Neural cell (in vitro differentiated cells): ENCODE measurements around the gene STPG3. TPM values are rescaled to one million over a fixed set of nuclear protein-coding genes. Genes with fewer than 3 reads are reported as not detected.

Source experiments
- H2AFZ ChIP-seq: fragments of 200-600, 300-800 bp; sonication (generic), shearing (Covaris generic); 2 replicates; pipeline ENCODE4 v1.6.0; 2014; ENCODE audit warnings: low read depth, mild to moderate bottlenecking, antibody characterized with exemption, low read length, moderate library complexity
- H3F3A ChIP-seq: fragments of 200-600 bp; shearing (Covaris generic); 2 replicates; pipeline ENCODE4 v1.6.1; 2016; ENCODE audit warnings: mild to moderate bottlenecking, moderate library complexity, mixed read lengths, antibody characterized with exemption, low read length; ENCODE audit not compliant: insufficient read depth, poor library complexity, severe bottlenecking
- H3K27ac ChIP-seq: fragments of 200-600, 300-800 bp; sonication (generic), shearing (Covaris generic); 2 replicates; pipeline ENCODE4 v1.5.1; 2014; ENCODE audit warnings: mild to moderate bottlenecking, low read length, moderate library complexity
- H3K27me3 ChIP-seq: fragments of 300-800, 200-600 bp; sonication (generic), shearing (Covaris generic); 2 replicates; pipeline ENCODE4 v1.6.0; 2014; ENCODE audit warnings: mild to moderate bottlenecking, low read depth, low read length, moderate library complexity; ENCODE audit not compliant: insufficient read depth
- H3K36me3 ChIP-seq: fragments of 300-800, 200-600 bp; sonication (generic), shearing (Covaris generic); 2 replicates; pipeline ENCODE4 v1.5.1; 2014; ENCODE audit warnings: mild to moderate bottlenecking, antibody characterized with exemption, low read length, moderate library complexity; ENCODE audit not compliant: insufficient read depth
- H3K4me2 ChIP-seq: fragments of 300-800, 200-600 bp; sonication (generic), shearing (Covaris generic); 2 replicates; pipeline ENCODE4 v1.6.0; 2014; ENCODE audit warnings: mild to moderate bottlenecking, low read length
- H3K4me3 ChIP-seq: fragments of 300-800, 200-600 bp; sonication (generic), shearing (Covaris generic); 2 replicates; pipeline ENCODE4 v1.5.1; 2014; ENCODE audit warnings: mild to moderate bottlenecking, low read length, moderate library complexity
- H3K79me2 ChIP-seq: fragments of 200-600 bp; shearing (Covaris generic); replicated peaks from 2 replicates; pipeline ENCODE4 v1.6.0; 2014; ENCODE audit warnings: mild to moderate bottlenecking, low read length, moderate library complexity; ENCODE audit not compliant: insufficient read depth
- H3K9ac ChIP-seq: fragments of 300-800, 200-600 bp; sonication (generic), shearing (Covaris generic); 2 replicates; pipeline ENCODE4 v1.6.1; 2016; ENCODE audit warnings: mild to moderate bottlenecking, low read length, mixed read lengths
- H3K9me2 ChIP-seq: fragments of 200-600 bp; shearing (Covaris generic); 2 replicates; pipeline ENCODE4 v1.6.1; 2016; ENCODE audit warnings: mild to moderate bottlenecking, low read length, mixed read lengths; ENCODE audit not compliant: insufficient read depth
- H3K9me3 ChIP-seq: fragments of 200-600, 300-800 bp; sonication (generic), shearing (Covaris generic); 2 replicates; pipeline ENCODE4 v1.6.1; 2016; ENCODE audit warnings: mild to moderate bottlenecking, mixed run types, low read length, moderate library complexity, mixed read lengths
- H4K20me1 ChIP-seq: fragments of 200-600 bp; shearing (Covaris generic); 2 replicates; pipeline ENCODE4 v1.6.1; 2016; ENCODE audit warnings: mild to moderate bottlenecking, mixed run types; ENCODE audit not compliant: insufficient read depth
- EP300 ChIP-seq: fragments of 450-650 bp; conservative IDR thresholded peaks from 2 replicates; pipeline ENCODE4 v1.6.1; 2014; ENCODE audit warnings: antibody characterized with exemption, mild to moderate bottlenecking, moderate library complexity; ENCODE audit not compliant: poor library complexity, severe bottlenecking
- EZH2 ChIP-seq: fragments of 200-600, 300-800 bp; shearing (Covaris generic), sonication (generic); IDR thresholded peaks from 2 replicates; pipeline ENCODE4 v1.6.1; 2014; ENCODE audit warnings: antibody characterized with exemption, low read length, borderline replicate concordance, mild to moderate bottlenecking; ENCODE audit not compliant: insufficient read depth, poor library complexity, severe bottlenecking
- MXI1 ChIP-seq: fragments of 450-650 bp; conservative IDR thresholded peaks from 2 replicates; pipeline ENCODE4 v1.6.1; 2014; ENCODE audit warnings: antibody characterized with exemption, mild to moderate bottlenecking; ENCODE audit not compliant: poor library complexity, severe bottlenecking
- RAD21 ChIP-seq: fragments of 450-650 bp; conservative IDR thresholded peaks from 2 replicates; pipeline ENCODE4 v1.6.1; 2014; ENCODE audit warnings: antibody characterized with exemption, mild to moderate bottlenecking, moderate library complexity
- SMC3 ChIP-seq: fragments of 450-650 bp; conservative IDR thresholded peaks from 2 replicates; pipeline ENCODE4 v1.6.1; 2014; ENCODE audit warnings: antibody characterized with exemption, mild to moderate bottlenecking, moderate library complexity; ENCODE audit not compliant: poor library complexity
- TAF1 ChIP-seq: IDR thresholded peaks from 2 replicates; pipeline ENCODE4 v1.6.1; 2012; ENCODE audit warnings: low read depth
- polyA plus RNA-seq: library from polyadenylated mRNA; depleted of rRNA; stranded (reverse); fragments of >200 nt; gene quantifications from 2 replicates; pipeline ENCODE4 v1.2.3, GENCODE V29; 2014
- TF ChIP-seq, protein P1 (sequence below): IDR thresholded peaks from 2 replicates; pipeline ENCODE4 v1.6.1; 2012; ENCODE audit warnings: borderline replicate concordance
- TF ChIP-seq, protein P2 (sequence below): fragments of 450-650 bp; IDR thresholded peaks from 2 replicates; pipeline ENCODE4 v1.5.1; 2014; ENCODE audit warnings: antibody characterized with exemption, mild to moderate bottlenecking, moderate library complexity; ENCODE audit not compliant: poor library complexity, severe bottlenecking

STPG3 gene
- polyA plus RNA-seq, 1 donor from 2014 or later: not detected

DNA sequence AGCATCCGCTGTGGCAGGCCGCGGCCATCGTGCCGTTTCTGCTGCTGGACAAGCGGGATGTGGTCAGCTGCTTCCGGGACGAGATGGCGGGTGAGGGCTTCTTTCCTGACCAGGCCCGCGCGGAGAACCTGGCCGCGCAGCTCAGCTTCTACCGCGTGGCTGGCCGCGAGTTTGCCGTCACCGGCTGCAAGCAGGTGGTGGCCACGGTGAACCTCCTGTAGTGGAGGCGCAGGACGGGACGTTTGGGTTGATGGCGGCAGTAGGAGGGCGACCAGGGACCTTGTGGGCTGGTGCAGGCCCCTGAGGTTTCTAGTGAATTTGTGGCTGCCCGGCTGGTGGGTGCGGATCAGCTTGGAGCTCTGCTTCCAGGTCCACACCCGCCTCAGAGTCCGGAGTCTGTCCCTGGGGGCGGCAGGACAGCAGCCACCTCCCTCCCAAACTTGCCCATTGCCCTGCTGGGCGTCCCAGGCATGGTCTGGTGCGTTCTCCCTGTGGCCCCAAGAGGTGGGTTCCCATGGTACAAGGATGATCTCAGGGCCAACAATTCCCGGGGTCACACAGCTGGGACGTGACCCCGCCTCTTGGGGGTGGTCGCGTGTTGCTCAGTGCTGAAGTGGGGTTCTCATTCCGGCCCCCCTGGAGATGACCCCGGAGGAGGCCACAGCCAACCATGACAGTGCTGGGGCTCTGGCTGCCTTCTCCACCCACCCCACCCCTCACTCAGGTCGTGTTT, 28.8 kb downstream of the STPG3 start:
- no peaks in the 10 kb centered on the region for H3K9me2 ChIP-seq
- H3K79me2 ChIP-seq: no peaks in the 10 kb centered on the region
- H4K20me1 ChIP-seq: no peaks in the 10 kb centered on the region
- H3F3A ChIP-seq: no peaks in the 10 kb centered on the region
- H3K27ac ChIP-seq: no peak overlapping the region
- peaks cover 18% of the 10 kb centered on the region for H3K27me3 ChIP-seq
- no peaks in the 10 kb centered on the region for H3K36me3 ChIP-seq
- no peak overlapping the region for H3K4me2 ChIP-seq
- H2AFZ ChIP-seq: no peak overlapping the region
- TF ChIP-seq, protein P1, sequence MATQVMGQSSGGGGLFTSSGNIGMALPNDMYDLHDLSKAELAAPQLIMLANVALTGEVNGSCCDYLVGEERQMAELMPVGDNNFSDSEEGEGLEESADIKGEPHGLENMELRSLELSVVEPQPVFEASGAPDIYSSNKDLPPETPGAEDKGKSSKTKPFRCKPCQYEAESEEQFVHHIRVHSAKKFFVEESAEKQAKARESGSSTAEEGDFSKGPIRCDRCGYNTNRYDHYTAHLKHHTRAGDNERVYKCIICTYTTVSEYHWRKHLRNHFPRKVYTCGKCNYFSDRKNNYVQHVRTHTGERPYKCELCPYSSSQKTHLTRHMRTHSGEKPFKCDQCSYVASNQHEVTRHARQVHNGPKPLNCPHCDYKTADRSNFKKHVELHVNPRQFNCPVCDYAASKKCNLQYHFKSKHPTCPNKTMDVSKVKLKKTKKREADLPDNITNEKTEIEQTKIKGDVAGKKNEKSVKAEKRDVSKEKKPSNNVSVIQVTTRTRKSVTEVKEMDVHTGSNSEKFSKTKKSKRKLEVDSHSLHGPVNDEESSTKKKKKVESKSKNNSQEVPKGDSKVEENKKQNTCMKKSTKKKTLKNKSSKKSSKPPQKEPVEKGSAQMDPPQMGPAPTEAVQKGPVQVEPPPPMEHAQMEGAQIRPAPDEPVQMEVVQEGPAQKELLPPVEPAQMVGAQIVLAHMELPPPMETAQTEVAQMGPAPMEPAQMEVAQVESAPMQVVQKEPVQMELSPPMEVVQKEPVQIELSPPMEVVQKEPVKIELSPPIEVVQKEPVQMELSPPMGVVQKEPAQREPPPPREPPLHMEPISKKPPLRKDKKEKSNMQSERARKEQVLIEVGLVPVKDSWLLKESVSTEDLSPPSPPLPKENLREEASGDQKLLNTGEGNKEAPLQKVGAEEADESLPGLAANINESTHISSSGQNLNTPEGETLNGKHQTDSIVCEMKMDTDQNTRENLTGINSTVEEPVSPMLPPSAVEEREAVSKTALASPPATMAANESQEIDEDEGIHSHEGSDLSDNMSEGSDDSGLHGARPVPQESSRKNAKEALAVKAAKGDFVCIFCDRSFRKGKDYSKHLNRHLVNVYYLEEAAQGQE: no peak
- TF ChIP-seq EZH2 (no peak), RAD21 (no peak), SMC3 (no peak), TAF1 (no peak), EP300 (no peak), MXI1 (no peak)
- TF ChIP-seq, protein P2, sequence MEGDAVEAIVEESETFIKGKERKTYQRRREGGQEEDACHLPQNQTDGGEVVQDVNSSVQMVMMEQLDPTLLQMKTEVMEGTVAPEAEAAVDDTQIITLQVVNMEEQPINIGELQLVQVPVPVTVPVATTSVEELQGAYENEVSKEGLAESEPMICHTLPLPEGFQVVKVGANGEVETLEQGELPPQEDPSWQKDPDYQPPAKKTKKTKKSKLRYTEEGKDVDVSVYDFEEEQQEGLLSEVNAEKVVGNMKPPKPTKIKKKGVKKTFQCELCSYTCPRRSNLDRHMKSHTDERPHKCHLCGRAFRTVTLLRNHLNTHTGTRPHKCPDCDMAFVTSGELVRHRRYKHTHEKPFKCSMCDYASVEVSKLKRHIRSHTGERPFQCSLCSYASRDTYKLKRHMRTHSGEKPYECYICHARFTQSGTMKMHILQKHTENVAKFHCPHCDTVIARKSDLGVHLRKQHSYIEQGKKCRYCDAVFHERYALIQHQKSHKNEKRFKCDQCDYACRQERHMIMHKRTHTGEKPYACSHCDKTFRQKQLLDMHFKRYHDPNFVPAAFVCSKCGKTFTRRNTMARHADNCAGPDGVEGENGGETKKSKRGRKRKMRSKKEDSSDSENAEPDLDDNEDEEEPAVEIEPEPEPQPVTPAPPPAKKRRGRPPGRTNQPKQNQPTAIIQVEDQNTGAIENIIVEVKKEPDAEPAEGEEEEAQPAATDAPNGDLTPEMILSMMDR: no peak
- no peak overlapping the region for H3K4me3 ChIP-seq
- H3K9me3 ChIP-seq: no peaks in the 10 kb centered on the region
- no peak overlapping the region for H3K9ac ChIP-seq

DNA sequence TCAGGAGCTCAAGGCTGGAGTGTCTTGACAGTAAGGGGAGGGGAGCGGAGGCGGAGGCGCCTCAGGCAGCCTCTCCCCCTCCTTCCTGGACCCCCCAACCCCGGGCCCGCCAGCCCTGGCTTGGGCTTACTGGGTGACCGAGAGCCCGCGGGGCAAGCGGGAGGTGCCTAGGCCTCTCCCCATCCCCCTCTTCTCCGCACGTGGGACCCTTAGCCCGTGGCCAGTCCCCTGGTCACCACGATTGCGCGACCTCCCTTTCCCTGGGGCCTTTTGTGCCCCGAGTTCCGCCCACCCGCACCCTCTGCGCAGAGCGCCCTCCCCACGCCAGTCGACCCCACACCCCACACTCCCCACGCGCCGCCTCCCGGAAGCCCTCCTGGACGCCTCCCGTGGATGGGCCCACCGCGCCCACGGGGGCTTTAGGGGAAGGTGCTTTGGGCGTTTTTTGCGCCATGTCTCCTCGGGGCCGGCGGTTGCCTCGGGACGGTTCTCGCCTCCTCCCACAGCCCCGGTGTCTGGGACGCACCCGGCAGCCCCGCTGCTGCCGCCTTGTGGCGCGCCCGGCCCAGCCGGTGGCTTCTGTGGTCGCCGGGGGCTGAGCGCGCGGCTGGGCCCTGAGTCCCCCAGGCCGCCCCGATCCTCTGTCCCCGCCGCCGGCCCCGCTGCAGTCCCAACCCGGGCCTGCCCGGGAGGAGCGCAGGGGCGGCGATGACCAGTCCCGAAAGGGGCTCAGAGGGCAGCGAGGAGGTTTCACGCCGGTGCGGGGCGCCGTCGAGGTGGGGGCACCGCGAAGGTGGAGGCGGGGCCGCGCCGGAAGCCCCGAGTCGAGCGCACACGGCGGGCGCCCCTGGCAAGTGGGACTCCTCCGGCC, 29.6 kb downstream of the STPG3 start:
- Histone ChIP-seq H3K79me2 (no peaks in the 10 kb centered on the region), H3K4me2 (no peak overlapping the region), H3K27me3 (peaks cover 18% of the 10 kb centered on the region), H4K20me1 (no peaks in the 10 kb centered on the region), H3K9me3 (no peaks in the 10 kb centered on the region), H3K27ac (no peak overlapping the region), H3K36me3 (no peaks in the 10 kb centered on the region), H3K9ac (no peak overlapping the region), H2AFZ (no peak overlapping the region), H3K9me2 (no peaks in the 10 kb centered on the region), H3K4me3 (no peak overlapping the region), H3F3A (no peaks in the 10 kb centered on the region)
- TF ChIP-seq, protein P2: peak; percentile 48
- TF ChIP-seq EZH2: no peak
- TF ChIP-seq MXI1: no peak
